GM12892 (cell line): ENCODE data around the gene FLT3LG.

Source experiments
- POLR2A ChIP-seq: IDR thresholded peaks from 2 replicates; pipeline ENCODE4 v1.6.1; 2011; ENCODE audit warnings: low read depth, low read length, control low read depth
- POLR2AphosphoS5 ChIP-seq: IDR thresholded peaks from 2 replicates; pipeline ENCODE4 v1.6.1; 2011; ENCODE audit warnings: low read depth, low read length, control low read depth

DNA sequence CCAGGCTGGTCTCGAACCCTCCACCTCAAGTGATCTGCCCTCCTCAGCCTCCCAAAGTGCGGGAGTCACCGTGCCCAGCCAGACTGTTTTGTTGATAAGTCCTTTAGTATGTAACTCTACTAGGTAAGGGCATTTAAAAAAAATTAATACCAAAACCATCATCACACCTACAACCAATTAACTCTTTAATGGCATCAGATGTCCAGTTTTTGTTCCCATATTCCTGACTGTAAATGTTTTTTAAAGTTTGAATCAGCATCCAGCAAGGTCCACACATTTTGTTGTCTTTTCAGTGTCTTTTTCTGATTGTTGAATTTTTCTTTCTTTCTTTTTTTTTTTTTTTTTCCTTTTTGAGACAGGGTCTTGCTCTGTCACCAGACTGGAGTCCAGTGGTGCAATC is 44.0 kb downstream of the FLT3LG start:
- TF ChIP-seq POLR2AphosphoS5: no peak
- TF ChIP-seq POLR2A: no peak
